Tibial nerve (tissue), 4 donors: ENCODE data around the gene BCAS3. TPM values are rescaled to one million over a fixed set of nuclear protein-coding genes. Genes with fewer than 3 reads are reported as not detected.

Experiments used
- DNase-seq, 2 donors: peaks; one replicate each; pipeline ENCODE4 v3.0.0-alpha.2; 2019; ENCODE audit warnings: low spot score in 2 of 2
- H3K27ac ChIP-seq, 4 donors: fragments of 200-600 bp; sonication (generic) in 3 of 4; one replicate each; pipeline ENCODE4 v1.5.1; 2017 to 2019; ENCODE audit warnings: mild to moderate bottlenecking in 1 of 4
- H3K27me3 ChIP-seq, 2 donors: fragments of 200-600 bp; sonication (generic) in 1 of 2; one replicate each; pipeline versions ENCODE4 v1.5.1 to v1.6.0; 2017 to 2019
- H3K36me3 ChIP-seq, 3 donors: fragments of 200-600 bp; sonication (generic); one replicate each; pipeline ENCODE4 v1.5.1; 2018 to 2019
- H3K4me1 ChIP-seq, 4 donors: fragments of 200-600 bp; sonication (generic) in 3 of 4; one replicate each; pipeline ENCODE4 v1.5.1; 2017 to 2019
- H3K4me3 ChIP-seq, 4 donors: fragments of 200-600 bp; sonication (generic) in 3 of 4; one replicate each; pipeline ENCODE4 v1.5.1; 2017 to 2019; ENCODE audit warnings: mild to moderate bottlenecking in 1 of 4, moderate library complexity in 1 of 4
- H3K9me3 ChIP-seq, 4 donors: fragments of 200-600 bp; sonication (generic) in 3 of 4; one replicate each; pipeline ENCODE4 v1.5.1; 2017 to 2019
- CTCF ChIP-seq, 5 experiments: fragments of 200-600 bp in 3 of 5; fragments of 450-650 bp in 2 of 5; sonication (generic) in 3 of 5; IDR thresholded peaks; one replicate each; pipeline ENCODE4 v1.5.1; 2016 to 2019; ENCODE audit warnings: antibody characterized with exemption in 5 of 5, mild to moderate bottlenecking in 3 of 5, moderate library complexity in 2 of 5
- EP300 ChIP-seq, 2 donors: sonication (generic); formaldehyde crosslinking; IDR thresholded peaks; one replicate each; pipeline ENCODE4 v1.6.1; 2017; ENCODE audit warnings: antibody characterized with exemption in 2 of 2, mild to moderate bottlenecking in 1 of 2
- POLR2A ChIP-seq, 2 donors: fragments of 450-650 bp; IDR thresholded peaks; one replicate each; pipeline ENCODE4 v1.6.1; 2017; ENCODE audit warnings: antibody characterized with exemption in 2 of 2, mild to moderate bottlenecking in 2 of 2, moderate library complexity in 2 of 2
- WGBS, 2 donors: methylation state at CpG; one replicate each; pipeline ENCODE4 v1.1.5; 2018; 5-methylcytosine and 5-hydroxymethylcytosine counted together
- total RNA-seq, 4 donors: library from RNA; depleted of rRNA; stranded (reverse); fragments of >200 nt; gene quantifications; one replicate each; pipeline ENCODE4 v1.1.0, GENCODE V29; 2016

BCAS3 gene
- total RNA-seq, 4 donors from 2014 or later: 26.4 to 48.1 (median 44.8) TPM

- no peak for DNase-seq
- Histone ChIP-seq H3K27ac (peak overlapping the region in 2 of 4 donors; percentile 2 to 89), H3K4me1 (peaks cover 0 to 55% (median 11%) of the 10 kb centered on the region in 4 donors), H3K4me3 (no peak overlapping the region), H3K27me3 (no peaks in the 10 kb centered on the region), H3K36me3 (no peaks in the 10 kb centered on the region), H3K9me3 (no peaks in the 10 kb centered on the region)
- 64 to 66% methylated on average over 5 to 6 of the region's 6 CpGs for WGBS, 2 donors
- TF ChIP-seq POLR2A (IDR thresholded peaks at IDR 0.05): no peak
- TF ChIP-seq CTCF (IDR thresholded peaks at IDR 0.05): no peak
- no peak for TF ChIP-seq EP300 (IDR thresholded peaks at IDR 0.05)
Measured at GRCh38 chr17:61321344-61321743, 643.7 kb downstream of the BCAS3 start.

GRCh38 chr17:61322325-61323002 lies 644.8 kb downstream of the BCAS3 start:
- no peak overlapping the region for H3K4me3 ChIP-seq
- DNase-seq: no peak
- H3K27me3 ChIP-seq: no peaks in the 10 kb centered on the region
- H3K36me3 ChIP-seq: no peaks in the 10 kb centered on the region
- H3K27ac ChIP-seq: peak overlapping the region; percentile 34 to 89 (median 62)
- no peak for TF ChIP-seq POLR2A (IDR thresholded peaks at IDR 0.05)
- peak in 4 of 5 experiments; percentile 19 to 94 (median 62) for TF ChIP-seq CTCF (IDR thresholded peaks at IDR 0.05)
- peak in 1 of 2 donors; percentile 7 for TF ChIP-seq EP300 (IDR thresholded peaks at IDR 0.05)
- no peaks in the 10 kb centered on the region for H3K9me3 ChIP-seq
- peaks cover 0 to 58% (median 13%) of the 10 kb centered on the region in 4 donors for H3K4me1 ChIP-seq
- WGBS, 2 donors: 41 to 45% methylated on average over 4 of the region's 4 CpGs

- H3K27me3 ChIP-seq: no peaks in the 10 kb centered on the region
- H3K27ac ChIP-seq: peak overlapping the region; percentile 46 to 89 (median 62)
- H3K4me1 ChIP-seq: peaks cover 0 to 58% (median 13%) of the 10 kb centered on the region in 4 donors
- no peak for TF ChIP-seq POLR2A (IDR thresholded peaks at IDR 0.05)
- no peak for TF ChIP-seq EP300 (IDR thresholded peaks at IDR 0.05)
- TF ChIP-seq CTCF (IDR thresholded peaks at IDR 0.05): peak in 1 of 5 experiments; percentile 3
- WGBS, 2 donors: 42 to 46% methylated on average over 13 of the region's 13 CpGs
- DNase-seq: no peak
- no peaks in the 10 kb centered on the region for H3K36me3 ChIP-seq
- H3K9me3 ChIP-seq: no peaks in the 10 kb centered on the region
- no peak overlapping the region for H3K4me3 ChIP-seq
Measured at GRCh38 chr17:61323003-61323908, 645.6 kb downstream of the BCAS3 start.

- no peak for TF ChIP-seq EP300 (IDR thresholded peaks at IDR 0.05)
- no peak for TF ChIP-seq CTCF (IDR thresholded peaks at IDR 0.05)
- no peak for TF ChIP-seq POLR2A (IDR thresholded peaks at IDR 0.05)
- Histone ChIP-seq H3K9me3 (no peaks in the 10 kb centered on the region), H3K4me3 (no peak overlapping the region), H3K27me3 (no peaks in the 10 kb centered on the region), H3K36me3 (no peaks in the 10 kb centered on the region), H3K4me1 (peaks cover 0 to 48% (median 13%) of the 10 kb centered on the region in 4 donors), H3K27ac (peak overlapping the region; percentile 46 to 89 (median 62))
- no peak for DNase-seq
- 73 to 75% methylated on average over 12 of the region's 12 CpGs for WGBS, 2 donors
Measured at GRCh38 chr17:61323909-61324868, 646.5 kb downstream of the BCAS3 start.
